Osteoblast (primary cell): ENCODE data around the gene GRIA3. TPM values are rescaled to one million over a fixed set of nuclear protein-coding genes. Genes with fewer than 3 reads are reported as not detected.

Experiments
- DNase-seq: peaks from one replicate; pipeline ENCODE4 v3.0.0; 2011; ENCODE audit warnings: low spot score, mixed read lengths; ENCODE audit not compliant: insufficient read length; ENCODE audit errors: missing footprints
- H2AFZ ChIP-seq: 2 replicates; pipeline ENCODE4 v1.6.0; 2011; ENCODE audit warnings: mild to moderate bottlenecking, low read length
- H3K27ac ChIP-seq: 2 replicates; pipeline ENCODE4 v1.5.1; 2011; ENCODE audit warnings: mild to moderate bottlenecking, low read depth, low read length, moderate library complexity
- H3K27me3 ChIP-seq: 2 replicates; pipeline ENCODE4 v1.6.0; 2012; ENCODE audit warnings: mild to moderate bottlenecking, control low read depth, inconsistent platforms, low read length, moderate library complexity; ENCODE audit not compliant: insufficient read depth
- H3K36me3 ChIP-seq: 2 replicates; pipeline ENCODE4 v1.5.1; 2011; ENCODE audit warnings: mild to moderate bottlenecking, low read length, control low read depth, moderate library complexity; ENCODE audit not compliant: insufficient read depth
- H3K4me1 ChIP-seq: 2 replicates; pipeline ENCODE4 v1.5.1; 2011; ENCODE audit warnings: mild to moderate bottlenecking, low read length, control low read depth, moderate library complexity; ENCODE audit not compliant: insufficient read depth
- H3K4me2 ChIP-seq: 2 replicates; pipeline ENCODE4 v1.6.0; 2011; ENCODE audit warnings: mild to moderate bottlenecking, low read length; ENCODE audit not compliant: insufficient read depth
- H3K4me3 ChIP-seq: fragments of 200-600 bp; sonication (generic); 3 replicates; pipeline ENCODE4 v1.5.1; 2012; ENCODE audit warnings: mild to moderate bottlenecking, low read length, inconsistent platforms; ENCODE audit not compliant: insufficient read depth
- H3K79me2 ChIP-seq: 2 replicates; pipeline ENCODE4 v1.6.0; 2012; ENCODE audit warnings: mild to moderate bottlenecking, low read length, control low read depth, inconsistent platforms; ENCODE audit not compliant: insufficient read depth
- H3K9me3 ChIP-seq: 2 replicates; pipeline ENCODE4 v1.5.1; 2011; ENCODE audit warnings: low read depth, low read length, control low read depth
- H4K20me1 ChIP-seq: 2 replicates; pipeline ENCODE4 v1.6.0; 2012; ENCODE audit warnings: mild to moderate bottlenecking, low read length, control low read depth; ENCODE audit not compliant: insufficient read depth
- CTCF ChIP-seq: IDR thresholded peaks from 2 replicates; pipeline ENCODE4 v1.5.1; 2011; ENCODE audit warnings: mild to moderate bottlenecking, low read depth, low read length, moderate library complexity; ENCODE audit errors: extremely low read depth
- total RNA-seq: library from RNA; depleted of rRNA; stranded (reverse); fragments of >200 nt; gene quantifications from 2 replicates; pipeline ENCODE4 v1.2.3, GENCODE V29; 2012

Gene GRIA3
- total RNA-seq, 1 donor: 3.3 TPM

- Histone ChIP-seq H3K27ac (no peak overlapping the region), H3K4me1 (no peaks in the 10 kb centered on the region), H3K79me2 (no peaks in the 10 kb centered on the region), H2AFZ (no peak overlapping the region), H3K9me3 (no peaks in the 10 kb centered on the region), H3K4me3 (no peak overlapping the region), H3K27me3 (no peaks in the 10 kb centered on the region), H3K36me3 (no peaks in the 10 kb centered on the region), H3K4me2 (no peak overlapping the region), H4K20me1 (no peaks in the 10 kb centered on the region)
- no peak for TF ChIP-seq CTCF
- no peak for DNase-seq
Measured at GRCh38 chrX:123291623-123292022, 107.5 kb downstream of the GRIA3 start.

GRCh38 chrX:123298026-123298425 lies 113.9 kb downstream of the GRIA3 start:
- H3K4me1 ChIP-seq: no peaks in the 10 kb centered on the region
- H3K4me3 ChIP-seq: no peak overlapping the region
- H3K4me2 ChIP-seq: no peak overlapping the region
- H3K36me3 ChIP-seq: no peaks in the 10 kb centered on the region
- DNase-seq: no peak
- H3K27me3 ChIP-seq: no peaks in the 10 kb centered on the region
- H3K9me3 ChIP-seq: no peaks in the 10 kb centered on the region
- H4K20me1 ChIP-seq: no peaks in the 10 kb centered on the region
- no peak overlapping the region for H2AFZ ChIP-seq
- no peak overlapping the region for H3K27ac ChIP-seq
- TF ChIP-seq CTCF: no peak
- H3K79me2 ChIP-seq: no peaks in the 10 kb centered on the region

GRCh38 chrX:123303429-123303828 lies 119.4 kb downstream of the GRIA3 start:
- Histone ChIP-seq H3K9me3 (no peaks in the 10 kb centered on the region), H3K4me1 (no peaks in the 10 kb centered on the region), H3K36me3 (no peaks in the 10 kb centered on the region), H3K4me3 (no peak overlapping the region), H3K27me3 (no peaks in the 10 kb centered on the region), H4K20me1 (no peaks in the 10 kb centered on the region), H2AFZ (no peak overlapping the region), H3K4me2 (no peak overlapping the region), H3K27ac (no peak overlapping the region), H3K79me2 (no peaks in the 10 kb centered on the region)
- no peak for DNase-seq
- no peak for TF ChIP-seq CTCF

GRCh38 chrX:123308658-123309057 lies 124.6 kb downstream of the GRIA3 start:
- Histone ChIP-seq H2AFZ (no peak overlapping the region), H3K79me2 (no peaks in the 10 kb centered on the region), H4K20me1 (no peaks in the 10 kb centered on the region), H3K9me3 (no peaks in the 10 kb centered on the region), H3K36me3 (no peaks in the 10 kb centered on the region), H3K4me2 (no peak overlapping the region), H3K4me1 (no peaks in the 10 kb centered on the region), H3K4me3 (no peak overlapping the region), H3K27me3 (no peaks in the 10 kb centered on the region), H3K27ac (no peak overlapping the region)
- DNase-seq: no peak
- TF ChIP-seq CTCF: no peak
